SK-N-SH (cell line): Measurements from ENCODE around the gene PLXNB1. TPM values are rescaled to one million over a fixed set of nuclear protein-coding genes. Genes with fewer than 3 reads are reported as not detected.

Source experiments
- CTCF ChIA-PET: fragments of 300-600, 350-600 bp; formaldehyde crosslinking; extraction: SDS; loops from one replicate; lab custom pipeline; 2021; lab: Yijun Ruan, JAX
- POLR2A ChIA-PET: fragments of 350-600 bp; sonication (Branson Sonifier 250); formaldehyde crosslinking; extraction: SDS; loops from one replicate; lab custom pipeline; 2020; ENCODE audit warnings: antibody characterized with exemption, inconsistent platforms; lab: Yijun Ruan, JAX
- DNase-seq: peaks from one replicate; pipeline ENCODE4 v3.0.0; 2012
- H2AFZ ChIP-seq: fragments of 200-600 bp; sonication (generic); 2 replicates; pipeline ENCODE4 v1.8.1; 2016; ENCODE audit warnings: antibody characterized with exemption, mild to moderate bottlenecking, low read depth
- H3F3A ChIP-seq: fragments of 200-600 bp; sonication (generic); replicated peaks from 2 replicates; pipeline ENCODE3; 2016; ENCODE audit warnings: antibody characterized with exemption, mild to moderate bottlenecking; ENCODE audit not compliant: insufficient read depth
- H3K27ac ChIP-seq, 2 experiments: fragments of 200-500 bp in 1 of 2; fragments of 200-600 bp in 1 of 2; sonication (Bioruptor generic) in 1 of 2; sonication (generic), shearing (Covaris generic) in 1 of 2; 2 replicates each; pipeline versions ENCODE4 v1.5.1 to v1.6.1; 2014 to 2016; ENCODE audit warnings: low read depth in 2 of 2, inconsistent platforms in 1 of 2, low read length in 1 of 2, mild to moderate bottlenecking in 1 of 2, mixed read lengths in 1 of 2
- H3K27me3 ChIP-seq: fragments of 200-600 bp; sonication (generic), shearing (Covaris generic); 2 replicates; pipeline ENCODE4 v1.6.1; 2016; ENCODE audit warnings: mixed run types; ENCODE audit not compliant: insufficient read depth
- H3K36me3 ChIP-seq, 2 experiments: fragments of 200-500 bp in 1 of 2; fragments of 200-600 bp in 1 of 2; sonication (Bioruptor generic) in 1 of 2; sonication (generic) in 1 of 2; replicated peaks in 1 of 2; 2 replicates each; pipeline versions ENCODE3 to v1.5.1; 2014 to 2016; ENCODE audit warnings: low read length in 1 of 2, mild to moderate bottlenecking in 1 of 2; ENCODE audit not compliant: insufficient read depth in 2 of 2, control insufficient read depth in 1 of 2
- H3K4me1 ChIP-seq, 2 experiments: fragments of 200-500 bp in 1 of 2; fragments of 200-600 bp in 1 of 2; sonication (Bioruptor generic) in 1 of 2; sonication (generic), shearing (Covaris generic) in 1 of 2; 2 replicates each; pipeline versions ENCODE4 v1.5.1 to v1.6.1; 2014 to 2016; ENCODE audit warnings: low read depth in 1 of 2, low read length in 1 of 2, mixed run types in 1 of 2; ENCODE audit not compliant: insufficient read depth in 2 of 2, control insufficient read depth in 1 of 2
- H3K4me2 ChIP-seq: fragments of 200-600 bp; sonication (generic), shearing (Covaris generic); 2 replicates; pipeline ENCODE4 v1.6.1; 2017; ENCODE audit warnings: mixed run types
- H3K4me3 ChIP-seq, 2 experiments: fragments of 200-500 bp in 1 of 2; fragments of 200-600 bp in 1 of 2; sonication (Bioruptor generic) in 1 of 2; sonication (generic), shearing (Covaris generic) in 1 of 2; 2 replicates each; pipeline versions ENCODE4 v1.5.1 to v1.8.1; 2014 to 2016; ENCODE audit warnings: low read depth in 2 of 2, inconsistent platforms in 1 of 2, low read length in 1 of 2, mild to moderate bottlenecking in 1 of 2, mixed read lengths in 1 of 2, moderate library complexity in 1 of 2
- H3K79me2 ChIP-seq: fragments of 200-600 bp; sonication (generic); 2 replicates; pipeline ENCODE4 v1.8.1; 2017; ENCODE audit warnings: mild to moderate bottlenecking; ENCODE audit not compliant: insufficient read depth
- H3K9ac ChIP-seq: fragments of 200-600 bp; sonication (generic); 2 replicates; pipeline ENCODE4 v1.6.1; 2017; ENCODE audit warnings: mixed run types
- H3K9me2 ChIP-seq: fragments of 200-600 bp; sonication (generic); 2 replicates; pipeline ENCODE4 v1.6.1; 2017; ENCODE audit warnings: mixed run types
- H3K9me3 ChIP-seq: fragments of 200-600 bp; sonication (generic); 2 replicates; pipeline ENCODE4 v1.6.1; 2017; ENCODE audit warnings: mixed run types, mild to moderate bottlenecking, moderate library complexity
- H4K20me1 ChIP-seq: fragments of 200-600 bp; sonication (generic); 2 replicates; pipeline ENCODE4 v1.6.1; 2017; ENCODE audit warnings: mild to moderate bottlenecking, mixed run types; ENCODE audit not compliant: insufficient read depth
- CTCF ChIP-seq: fragments of 200-600 bp; sonication (generic); IDR thresholded peaks from 2 replicates; pipeline ENCODE4 v1.6.1; 2017; ENCODE audit warnings: antibody characterized with exemption, mild to moderate bottlenecking, moderate library complexity
- FOXJ3 ChIP-seq: sonication (generic); formaldehyde crosslinking; IDR thresholded peaks from 2 replicates; pipeline ENCODE4 v1.5.1; 2020; ENCODE audit warnings: mild to moderate bottlenecking, missing genetic modification reagents
- NRF1 ChIP-seq: IDR thresholded peaks from 2 replicates; pipeline ENCODE4 v1.6.1; 2012; ENCODE audit warnings: low read depth, mild to moderate bottlenecking, low read length
- RAD21 ChIP-seq: IDR thresholded peaks from 2 replicates; pipeline ENCODE4 v1.6.1; 2012; ENCODE audit warnings: mild to moderate bottlenecking, low read length
- RCOR1 ChIP-seq: fragments of 150-350 bp; IDR thresholded peaks from 2 replicates; pipeline ENCODE4 v1.6.1; 2017; ENCODE audit warnings: antibody characterized with exemption, low read length
- REST ChIP-seq: IDR thresholded peaks from 2 replicates; pipeline ENCODE4 v1.6.1; 2012; ENCODE audit warnings: mild to moderate bottlenecking, low read depth, low read length, moderate library complexity
- RFX5 ChIP-seq: IDR thresholded peaks from 2 replicates; pipeline ENCODE4 v1.6.1; 2012; ENCODE audit warnings: mild to moderate bottlenecking, improper control_type of control experiment, low read length
- RXRA ChIP-seq: IDR thresholded peaks from 2 replicates; pipeline ENCODE4 v1.4.0; 2012; ENCODE audit warnings: low read depth, mild to moderate bottlenecking, borderline replicate concordance
- TCF12 ChIP-seq: IDR thresholded peaks from 2 replicates; pipeline ENCODE4 v1.4.0; 2012
- USF2 ChIP-seq: fragments of 150-350 bp; IDR thresholded peaks from 2 replicates; pipeline ENCODE4 v1.6.1; 2017; ENCODE audit warnings: antibody characterized with exemption, low read length, low read depth, borderline replicate concordance
- WGBS: methylation state at CpG from one replicate; pipeline ENCODE4 v1.1.6; 2017; ENCODE audit warnings: low lambda C conversion rate; 5-methylcytosine and 5-hydroxymethylcytosine counted together
- polyA plus RNA-seq, 3 experiments: library from polyadenylated mRNA; depleted of rRNA; stranded (reverse); fragments of >200 nt; gene quantifications; 2 replicates each; pipeline ENCODE4 v1.2.3, GENCODE V29; 2012

Gene PLXNB1
- polyA plus RNA-seq, 1 of the 3 experiments (the other 2 are of a cell fraction): 39.8 TPM

- no peak for TF ChIP-seq NRF1
- no peak for TF ChIP-seq RXRA
- TF ChIP-seq RAD21: no peak
- TF ChIP-seq RFX5: no peak
- TF ChIP-seq, all 33 proteins: peak for 0
Observed at GRCh38 chr3:48403533-48404439, 26.1 kb downstream of the PLXNB1 start (continued).

GRCh38 chr3:48402907-48403306 is 27.0 kb downstream of the PLXNB1 start:
- Histone ChIP-seq H3K4me2 (no peak overlapping the region), H3K9me3 (no peaks in the 10 kb centered on the region), H3K27ac (peak overlapping the region in 1 of 2 experiments; percentile 65; a peak in 2 of 4 replicates), H3K9me2 (no peaks in the 10 kb centered on the region), H3K27me3 (no peaks in the 10 kb centered on the region), H3K4me3 (no peak overlapping the region), H2AFZ (no peak overlapping the region), H3K4me1 (peaks cover 6 to 21% of the 10 kb centered on the region in 2 experiments; a peak in 2 of 4 replicates), H3K79me2 (no peaks in the 10 kb centered on the region), H3K9ac (no peak overlapping the region), H4K20me1 (no peaks in the 10 kb centered on the region), H3K36me3 (peaks cover 0 to 23% of the 10 kb centered on the region in 2 experiments), H3F3A (peaks cover 12% of the 10 kb centered on the region)
- TF ChIP-seq RCOR1 (no peak), TCF12 (no peak), REST (no peak), CTCF (no peak), RXRA (no peak), USF2 (no peak), FOXJ3 (CRISPR knock-in tag) (no peak)
- CTCF ChIA-PET: interaction anchor here (0.9 to 15.6 kb wide), 4 partner anchors 12 to 129 kb away, joined by 3 to 399 read pairs (median 3); partner anchors contain the start of genes FBXW12 and PLXNB1
- POLR2A ChIA-PET: interaction anchor here (1.1 kb wide), 1 partner anchor 27 kb away, joined by 3 read pairs; the partner anchor contains the start of gene PLXNB1
- WGBS: 100% methylated on average over 1 of the region's 3 CpGs
- DNase-seq: no peak
